HG02981 (cell line): ENCODE measurements around the gene TARS2.

ENCODE experiments used
- ATAC-seq: cut with Tn5 transposase; IDR thresholded peaks from one replicate; pipeline ENCODE4 v1.9.1; 2021; ENCODE audit warnings: mild to moderate bottlenecking, moderate library complexity; ENCODE audit not compliant: unreplicated experiment

TARS2 gene

GRCh38 chr1:150555198-150555970 lies 68.2 kb downstream of the TARS2 start:
- ATAC-seq: no peak

GRCh38 chr1:150555971-150556865 lies 69.0 kb downstream of the TARS2 start:
- no peak for ATAC-seq

- no peak for ATAC-seq
Measured at GRCh38 chr1:150557065-150557600, 69.9 kb downstream of the TARS2 start.
